ENCODE data around the gene HBA2. TPM values are rescaled to one million over a fixed set of nuclear protein-coding genes. Genes with fewer than 3 reads are reported as not detected.
"Not testable (repeated sequence)": the region's sequence is repeated elsewhere in the genome, so short reads cannot be mapped to it uniquely, and the experiment has no call there.

The HBA2 gene
- total RNA-seq, 1 donor from 2014 or later, result not detected

DNA sequence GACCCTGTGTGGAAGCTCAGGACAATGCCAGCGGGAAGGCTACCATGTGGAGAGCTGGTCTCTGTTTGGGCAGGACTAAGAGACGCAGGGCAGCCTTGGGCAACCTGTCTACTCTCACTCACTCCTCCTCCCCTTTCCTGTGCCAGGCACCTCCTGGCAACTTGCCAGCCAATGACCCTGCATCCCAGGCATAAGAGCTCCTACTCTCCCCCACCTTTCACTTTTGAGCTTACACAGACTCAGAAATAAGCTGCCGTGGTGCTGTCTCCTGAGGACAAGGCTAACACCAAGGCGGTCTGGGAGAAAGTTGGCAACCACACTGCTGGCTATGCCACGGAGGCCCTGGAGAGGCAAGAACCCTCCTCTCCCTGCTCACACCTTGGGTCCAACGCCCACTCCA is 4.3 kb upstream of the HBA2 start:
- no peak overlapping the region for H3K4me3 Mint-ChIP-seq (ENCODE audit: unreplicated experiment)
- TF ChIP-seq, protein P1, sequence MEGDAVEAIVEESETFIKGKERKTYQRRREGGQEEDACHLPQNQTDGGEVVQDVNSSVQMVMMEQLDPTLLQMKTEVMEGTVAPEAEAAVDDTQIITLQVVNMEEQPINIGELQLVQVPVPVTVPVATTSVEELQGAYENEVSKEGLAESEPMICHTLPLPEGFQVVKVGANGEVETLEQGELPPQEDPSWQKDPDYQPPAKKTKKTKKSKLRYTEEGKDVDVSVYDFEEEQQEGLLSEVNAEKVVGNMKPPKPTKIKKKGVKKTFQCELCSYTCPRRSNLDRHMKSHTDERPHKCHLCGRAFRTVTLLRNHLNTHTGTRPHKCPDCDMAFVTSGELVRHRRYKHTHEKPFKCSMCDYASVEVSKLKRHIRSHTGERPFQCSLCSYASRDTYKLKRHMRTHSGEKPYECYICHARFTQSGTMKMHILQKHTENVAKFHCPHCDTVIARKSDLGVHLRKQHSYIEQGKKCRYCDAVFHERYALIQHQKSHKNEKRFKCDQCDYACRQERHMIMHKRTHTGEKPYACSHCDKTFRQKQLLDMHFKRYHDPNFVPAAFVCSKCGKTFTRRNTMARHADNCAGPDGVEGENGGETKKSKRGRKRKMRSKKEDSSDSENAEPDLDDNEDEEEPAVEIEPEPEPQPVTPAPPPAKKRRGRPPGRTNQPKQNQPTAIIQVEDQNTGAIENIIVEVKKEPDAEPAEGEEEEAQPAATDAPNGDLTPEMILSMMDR (IDR thresholded peaks at IDR 0.05; ENCODE audit: partially characterized antibody, unreplicated experiment), result no peak

DNA sequence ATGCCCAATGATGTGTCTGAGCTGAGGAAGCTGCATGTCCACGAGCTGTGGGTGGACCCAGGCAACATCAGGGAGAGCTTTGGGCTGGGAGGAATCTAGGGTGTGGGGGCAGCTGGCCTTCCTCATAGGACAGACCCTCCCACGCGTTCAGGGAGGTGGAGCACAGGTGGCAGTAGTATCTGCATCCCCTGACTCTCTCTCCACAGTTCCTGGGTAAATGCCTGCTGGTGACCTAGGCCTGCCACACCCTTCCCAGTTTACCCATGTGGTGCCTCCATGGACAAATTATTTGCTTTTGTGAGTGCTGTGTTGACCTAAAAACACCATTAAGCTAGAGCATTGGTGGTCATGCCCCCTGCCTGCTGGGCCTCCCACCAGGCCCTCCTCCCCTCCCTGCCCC is 3.7 kb upstream of the HBA2 start:
- Mint-ChIP-seq H3K36me3 (ENCODE audit: unreplicated experiment) (no peaks in the 10 kb centered on the region), H3K9me3 (ENCODE audit: unreplicated experiment) (peaks cover 7% of the 10 kb centered on the region), H3K4me3 (ENCODE audit: unreplicated experiment) (no peak overlapping the region), H3K4me1 (ENCODE audit: low read depth, unreplicated experiment) (peaks cover 5% of the 10 kb centered on the region), H3K27ac (ENCODE audit: unreplicated experiment) (no peak overlapping the region), H3K27me3 (ENCODE audit: unreplicated experiment) (peaks cover 18% of the 10 kb centered on the region)
- DNase-seq, result no peak
- TF ChIP-seq, protein P1 (IDR thresholded peaks at IDR 0.05; ENCODE audit: partially characterized antibody, unreplicated experiment), result no peak

More for the DNA sequence above, 4.3 kb upstream of the HBA2 start:
- no peak for DNase-seq
- Mint-ChIP-seq H3K36me3 (ENCODE audit: unreplicated experiment) (no peaks in the 10 kb centered on the region), H3K4me1 (ENCODE audit: low read depth, unreplicated experiment) (peaks cover 5% of the 10 kb centered on the region), H3K9me3 (ENCODE audit: unreplicated experiment) (peaks cover 7% of the 10 kb centered on the region), H3K27me3 (ENCODE audit: unreplicated experiment) (peaks cover 18% of the 10 kb centered on the region), H3K27ac (ENCODE audit: unreplicated experiment) (no peak overlapping the region)

GRCh38 chr16:170088-170507 is 2.6 kb upstream of the HBA2 start:
- H3K36me3 Mint-ChIP-seq (ENCODE audit: unreplicated experiment); DNase-seq; H3K4me3 Mint-ChIP-seq (ENCODE audit: unreplicated experiment); H3K27ac Mint-ChIP-seq (ENCODE audit: unreplicated experiment); H3K4me1 Mint-ChIP-seq (ENCODE audit: low read depth, unreplicated experiment): not testable (repeated sequence)
- Mint-ChIP-seq H3K27me3 (ENCODE audit: unreplicated experiment) (peaks cover 26% of the 10 kb centered on the region), H3K9me3 (ENCODE audit: unreplicated experiment) (peaks cover 11% of the 10 kb centered on the region)

DNA sequence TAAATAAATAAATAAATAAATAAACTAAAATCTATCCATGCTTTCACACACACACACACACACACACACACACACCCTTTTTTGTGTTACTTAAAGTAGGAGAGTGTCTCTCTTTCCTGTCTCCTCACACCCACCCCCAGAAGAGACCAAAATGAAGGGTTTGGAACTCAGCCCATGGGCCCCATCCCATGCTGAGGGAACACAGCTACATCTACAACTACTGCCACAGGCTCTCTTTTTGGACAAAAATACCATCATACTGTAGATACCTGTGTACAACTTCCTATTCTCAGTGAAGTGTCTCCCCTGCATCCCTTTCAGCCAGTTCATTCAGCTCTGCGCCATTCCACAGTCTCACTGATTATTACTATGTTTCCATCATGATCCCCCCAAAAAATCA is 1.9 kb upstream of the HBA2 start:
- Mint-ChIP-seq H3K36me3 (ENCODE audit: unreplicated experiment) (no peaks in the 10 kb centered on the region), H3K27ac (ENCODE audit: unreplicated experiment) (peak overlapping the region; percentile 34), H3K27me3 (ENCODE audit: unreplicated experiment) (peaks cover 30% of the 10 kb centered on the region), H3K4me3 (ENCODE audit: unreplicated experiment) (peak overlapping the region; percentile 52), H3K9me3 (ENCODE audit: unreplicated experiment) (peaks cover 11% of the 10 kb centered on the region), H3K4me1 (ENCODE audit: low read depth, unreplicated experiment) (peaks cover 5% of the 10 kb centered on the region)
- DNase-seq, result no peak
- TF ChIP-seq, protein P1 (IDR thresholded peaks at IDR 0.05; ENCODE audit: partially characterized antibody, unreplicated experiment), result no peak

DNA sequence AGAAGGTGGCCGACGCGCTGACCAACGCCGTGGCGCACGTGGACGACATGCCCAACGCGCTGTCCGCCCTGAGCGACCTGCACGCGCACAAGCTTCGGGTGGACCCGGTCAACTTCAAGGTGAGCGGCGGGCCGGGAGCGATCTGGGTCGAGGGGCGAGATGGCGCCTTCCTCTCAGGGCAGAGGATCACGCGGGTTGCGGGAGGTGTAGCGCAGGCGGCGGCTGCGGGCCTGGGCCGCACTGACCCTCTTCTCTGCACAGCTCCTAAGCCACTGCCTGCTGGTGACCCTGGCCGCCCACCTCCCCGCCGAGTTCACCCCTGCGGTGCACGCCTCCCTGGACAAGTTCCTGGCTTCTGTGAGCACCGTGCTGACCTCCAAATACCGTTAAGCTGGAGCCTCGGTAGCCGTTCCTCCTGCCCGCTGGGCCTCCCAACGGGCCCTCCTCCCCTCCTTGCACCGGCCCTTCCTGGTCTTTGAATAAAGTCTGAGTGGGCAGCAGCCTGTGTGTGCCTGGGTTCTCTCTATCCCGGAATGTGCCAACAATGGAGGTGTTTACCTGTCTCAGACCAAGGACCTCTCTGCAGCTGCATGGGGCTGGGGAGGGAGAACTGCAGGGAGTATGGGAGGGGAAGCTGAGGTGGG is 657 bp downstream of the HBA2 start:
- peaks cover 36% of the 10 kb centered on the region for H3K27me3 Mint-ChIP-seq (ENCODE audit: unreplicated experiment)
- H3K9me3 Mint-ChIP-seq (ENCODE audit: unreplicated experiment); H3K4me1 Mint-ChIP-seq (ENCODE audit: low read depth, unreplicated experiment); DNase-seq; H3K27ac Mint-ChIP-seq (ENCODE audit: unreplicated experiment); H3K36me3 Mint-ChIP-seq (ENCODE audit: unreplicated experiment); H3K4me3 Mint-ChIP-seq (ENCODE audit: unreplicated experiment): not testable (repeated sequence)

DNA sequence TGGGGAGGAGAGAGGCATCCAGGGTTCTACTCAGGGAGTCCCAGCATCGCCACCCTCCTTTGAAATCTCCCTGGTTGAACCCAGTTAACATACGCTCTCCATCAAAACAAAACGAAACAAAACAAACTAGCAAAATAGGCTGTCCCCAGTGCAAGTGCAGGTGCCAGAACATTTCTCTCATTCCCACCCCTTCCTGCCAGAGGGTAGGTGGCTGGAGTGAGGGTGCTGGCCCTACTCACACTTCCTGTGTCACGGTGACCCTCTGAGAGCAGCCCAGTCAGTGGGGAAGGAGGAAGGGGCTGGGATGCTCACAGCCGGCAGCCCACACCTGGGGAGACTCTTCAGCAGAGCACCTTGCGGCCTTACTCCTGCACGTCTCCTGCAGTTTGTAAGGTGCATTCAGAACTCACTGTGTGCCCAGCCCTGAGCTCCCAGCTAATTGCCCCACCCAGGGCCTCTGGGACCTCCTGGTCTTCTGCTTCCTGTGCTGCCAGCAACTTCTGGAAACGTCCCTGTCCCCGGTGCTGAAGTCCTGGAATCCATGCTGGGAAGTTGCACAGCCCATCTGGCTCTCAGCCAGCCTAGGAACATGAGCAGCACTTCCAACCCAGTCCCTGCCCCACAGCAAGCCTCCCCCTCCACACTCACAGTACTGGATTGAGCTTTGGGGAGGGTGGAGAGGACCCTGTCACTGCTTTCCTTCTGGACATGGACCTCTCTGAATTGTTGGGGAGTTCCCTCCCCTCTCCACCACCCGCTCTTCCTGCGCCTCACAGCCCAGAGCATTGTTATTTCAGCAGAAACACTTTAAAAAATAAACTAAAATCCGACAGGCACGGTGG is 1.5 kb downstream of the HBA2 start:
- not testable (repeated sequence) for H3K27ac Mint-ChIP-seq (ENCODE audit: unreplicated experiment); H3K36me3 Mint-ChIP-seq (ENCODE audit: unreplicated experiment)

More for the DNA sequence above, 1.5 kb downstream of the HBA2 start:
- DNase-seq; H3K4me1 Mint-ChIP-seq (ENCODE audit: low read depth, unreplicated experiment): not testable (repeated sequence)
- Mint-ChIP-seq H3K9me3 (ENCODE audit: unreplicated experiment) (peaks cover 11% of the 10 kb centered on the region), H3K4me3 (ENCODE audit: unreplicated experiment) (peak overlapping the region; percentile 49), H3K27me3 (ENCODE audit: unreplicated experiment) (peaks cover 39% of the 10 kb centered on the region)
